Tibial artery (tissue), 4 donors: Measurements from ENCODE around the gene S1PR3.
"Not testable (repeated sequence)": the region's sequence is repeated elsewhere in the genome, so short reads cannot be mapped to it uniquely, and the experiment has no call there.

ENCODE experiments used
- DNase-seq, 2 donors: peaks; one replicate each; pipeline ENCODE4 v3.0.0-alpha.2; 2019
- H3K27ac ChIP-seq, 2 donors: fragments of 200-600 bp; sonication (generic) in 1 of 2; 1 replicate in 1 of 2; 2 replicates in 1 of 2; pipeline ENCODE4 v1.5.1; 2018 to 2019; ENCODE audit warnings: mild to moderate bottlenecking in 1 of 2
- H3K27me3 ChIP-seq, 2 donors: fragments of 200-600 bp; sonication (generic) in 1 of 2; one replicate each; pipeline versions ENCODE4 v1.5.1 to v1.6.0; 2016 to 2019
- H3K36me3 ChIP-seq, 3 donors: fragments of 200-600 bp; sonication (generic) in 2 of 3; one replicate each; pipeline ENCODE4 v1.5.1; 2016 to 2019; ENCODE audit warnings: mild to moderate bottlenecking in 2 of 3
- H3K4me1 ChIP-seq, 4 donors: fragments of 200-600 bp; sonication (generic) in 2 of 4; 1 replicate in 3 of 4; 2 replicates in 1 of 4; pipeline ENCODE4 v1.5.1; 2016 to 2019
- H3K4me3 ChIP-seq, 2 donors: fragments of 200-600 bp; sonication (generic) in 1 of 2; 1 replicate in 1 of 2; 2 replicates in 1 of 2; pipeline ENCODE4 v1.5.1; 2018 to 2019; ENCODE audit warnings: mild to moderate bottlenecking in 2 of 2
- H3K9me3 ChIP-seq, 3 donors: fragments of 200-600 bp; sonication (generic) in 1 of 3; one replicate each; pipeline ENCODE4 v1.5.1; 2016 to 2019
- intact Hi-C: fragments of 100-400 bp; cut with DNase I; formaldehyde crosslinking; loops from one replicate; pipeline ENCODE4 v1.15.0; 2023; ENCODE audit warnings: low total_unique reads
- TF ChIP-seq, protein P1 (sequence below), 2 experiments: fragments of 200-600 bp in 1 of 2; fragments of 450-650 bp in 1 of 2; IDR thresholded peaks; one replicate each; pipeline ENCODE4 v1.5.1; 2017 to 2019; ENCODE audit warnings: antibody characterized with exemption in 2 of 2, mild to moderate bottlenecking in 1 of 2, moderate library complexity in 1 of 2

S1PR3 gene

DNA sequence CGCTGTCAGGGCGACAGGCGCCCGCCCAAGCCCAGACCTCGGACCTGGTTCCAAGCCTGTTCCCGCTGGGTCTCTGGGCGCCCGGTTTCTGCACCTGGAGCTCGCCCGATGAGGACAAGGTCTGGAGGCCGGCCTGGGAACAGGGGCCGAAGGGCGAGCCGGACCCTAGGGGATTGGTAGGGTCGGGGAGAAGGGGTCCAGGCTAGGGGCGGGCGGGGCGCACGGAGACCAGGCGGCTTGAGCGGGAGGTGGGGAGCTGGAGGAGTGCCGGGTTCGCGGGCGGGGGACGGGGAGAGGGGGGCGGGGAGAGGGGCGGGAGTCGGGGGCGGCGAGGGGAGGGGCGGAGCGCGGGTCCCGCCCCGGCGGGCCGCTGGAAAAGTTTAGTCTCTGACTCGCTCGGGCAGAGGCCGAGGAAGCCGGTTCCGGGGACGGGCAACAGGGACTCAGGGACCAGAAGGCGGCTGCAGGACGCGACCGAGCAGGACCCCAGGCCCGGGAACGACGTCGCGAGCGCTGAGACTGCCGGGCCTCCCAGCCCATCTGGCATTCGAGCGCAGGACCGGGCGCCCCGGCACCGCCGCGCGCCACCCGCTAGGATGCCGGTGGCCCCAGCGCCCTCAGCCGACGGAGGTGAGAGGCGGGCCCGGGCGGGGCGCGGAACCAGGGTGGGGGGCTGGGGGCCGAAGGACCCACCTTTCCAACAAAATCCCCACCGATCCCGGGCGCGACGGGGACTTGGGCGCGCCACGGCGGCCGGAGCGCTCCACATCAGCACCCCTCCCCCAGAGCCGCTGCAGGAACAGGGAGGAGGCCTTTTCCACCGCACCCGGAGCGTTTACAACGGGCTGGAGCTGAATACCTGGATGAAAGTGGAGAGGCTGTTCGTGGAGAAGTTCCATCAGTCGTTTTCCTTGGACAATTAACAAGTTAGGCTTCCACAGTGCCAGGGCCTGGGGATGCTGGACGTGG, at the start of gene S1PR3:
S1PR3 (plus strand) TSS at position 403 of the 969 bp plus-strand sequence. CDS start 9,733 bp downstream, outside the sequence.
- peak within 1 kb of the TSS; percentile 96 to 97 for H3K4me3 ChIP-seq
- H3K27me3 ChIP-seq = no peaks in the 10 kb centered on the region
- peaks cover 3 to 7% (median 6%) of the 10 kb centered on the region in 3 donors for H3K36me3 ChIP-seq
- DNase-seq = peak; percentile 43 to 86
- no peaks in the 10 kb centered on the region for H3K9me3 ChIP-seq
- TF ChIP-seq, protein P1, sequence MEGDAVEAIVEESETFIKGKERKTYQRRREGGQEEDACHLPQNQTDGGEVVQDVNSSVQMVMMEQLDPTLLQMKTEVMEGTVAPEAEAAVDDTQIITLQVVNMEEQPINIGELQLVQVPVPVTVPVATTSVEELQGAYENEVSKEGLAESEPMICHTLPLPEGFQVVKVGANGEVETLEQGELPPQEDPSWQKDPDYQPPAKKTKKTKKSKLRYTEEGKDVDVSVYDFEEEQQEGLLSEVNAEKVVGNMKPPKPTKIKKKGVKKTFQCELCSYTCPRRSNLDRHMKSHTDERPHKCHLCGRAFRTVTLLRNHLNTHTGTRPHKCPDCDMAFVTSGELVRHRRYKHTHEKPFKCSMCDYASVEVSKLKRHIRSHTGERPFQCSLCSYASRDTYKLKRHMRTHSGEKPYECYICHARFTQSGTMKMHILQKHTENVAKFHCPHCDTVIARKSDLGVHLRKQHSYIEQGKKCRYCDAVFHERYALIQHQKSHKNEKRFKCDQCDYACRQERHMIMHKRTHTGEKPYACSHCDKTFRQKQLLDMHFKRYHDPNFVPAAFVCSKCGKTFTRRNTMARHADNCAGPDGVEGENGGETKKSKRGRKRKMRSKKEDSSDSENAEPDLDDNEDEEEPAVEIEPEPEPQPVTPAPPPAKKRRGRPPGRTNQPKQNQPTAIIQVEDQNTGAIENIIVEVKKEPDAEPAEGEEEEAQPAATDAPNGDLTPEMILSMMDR (IDR thresholded peaks at IDR 0.05) = no peak
- peaks cover 0 to 57% (median 35%) of the 10 kb centered on the region in 4 donors for H3K4me1 ChIP-seq
- H3K27ac ChIP-seq = peak within 1 kb of the TSS; percentile 89 to 92
- intact Hi-C loops = loop anchor here (10.0 kb wide), 2 partner anchors 177 to 1277 kb away; no protein-coding TSS in a partner anchor

DNA sequence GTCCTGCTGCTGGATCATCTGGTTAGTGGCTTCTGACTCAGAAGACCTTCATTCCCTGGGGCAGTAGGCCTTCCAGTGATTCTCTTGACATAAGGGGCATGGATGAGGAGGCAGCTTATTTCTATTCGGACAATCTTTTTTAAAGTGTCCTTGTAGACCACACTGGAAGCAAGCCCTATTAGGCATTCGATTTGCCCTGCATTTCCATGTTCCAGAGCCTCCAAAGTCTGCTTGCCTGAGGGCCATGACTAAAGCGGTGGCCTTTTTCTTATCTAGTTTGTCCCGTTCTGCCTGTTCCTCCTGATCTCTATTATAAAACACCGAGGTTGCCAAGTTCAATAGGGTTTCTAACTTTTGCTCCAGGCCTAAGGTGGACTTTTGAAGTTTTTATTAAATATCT, 49.7 kb upstream of the S1PR3 start:
- H3K4me3 ChIP-seq, H3K27me3 ChIP-seq, H3K9me3 ChIP-seq, H3K4me1 ChIP-seq, intact Hi-C loops, H3K36me3 ChIP-seq, H3K27ac ChIP-seq, DNase-seq: not testable (repeated sequence)

DNA sequence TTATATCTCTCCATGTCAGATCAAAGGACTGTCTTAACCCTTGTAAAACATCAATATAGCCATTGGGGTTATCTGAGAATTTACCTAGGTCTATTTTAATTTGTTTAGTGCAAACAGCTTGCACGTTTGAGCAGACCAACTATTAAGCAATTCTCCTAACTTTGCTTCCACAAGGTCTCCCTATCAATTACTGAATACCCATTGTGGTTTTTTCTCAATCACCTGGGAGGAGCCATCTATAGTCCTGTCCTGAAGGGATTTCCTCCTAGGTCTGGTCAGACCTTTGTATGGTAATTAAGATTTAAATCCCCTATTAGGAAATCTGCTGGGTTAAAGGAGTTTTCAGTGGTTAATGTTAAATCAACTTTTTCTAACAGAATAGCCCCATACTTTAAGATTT, 48.9 kb upstream of the S1PR3 start:
- TF ChIP-seq, protein P1 (IDR thresholded peaks at IDR 0.05) = no peak
- no peaks in the 10 kb centered on the region for H3K4me1 ChIP-seq
- no peaks in the 10 kb centered on the region for H3K36me3 ChIP-seq
- H3K4me3 ChIP-seq = no peak overlapping the region
- no peaks in the 10 kb centered on the region for H3K27me3 ChIP-seq
- H3K27ac ChIP-seq = no peak overlapping the region
- DNase-seq = no peak
- H3K9me3 ChIP-seq = no peaks in the 10 kb centered on the region
- intact Hi-C loops = no loop called here

DNA sequence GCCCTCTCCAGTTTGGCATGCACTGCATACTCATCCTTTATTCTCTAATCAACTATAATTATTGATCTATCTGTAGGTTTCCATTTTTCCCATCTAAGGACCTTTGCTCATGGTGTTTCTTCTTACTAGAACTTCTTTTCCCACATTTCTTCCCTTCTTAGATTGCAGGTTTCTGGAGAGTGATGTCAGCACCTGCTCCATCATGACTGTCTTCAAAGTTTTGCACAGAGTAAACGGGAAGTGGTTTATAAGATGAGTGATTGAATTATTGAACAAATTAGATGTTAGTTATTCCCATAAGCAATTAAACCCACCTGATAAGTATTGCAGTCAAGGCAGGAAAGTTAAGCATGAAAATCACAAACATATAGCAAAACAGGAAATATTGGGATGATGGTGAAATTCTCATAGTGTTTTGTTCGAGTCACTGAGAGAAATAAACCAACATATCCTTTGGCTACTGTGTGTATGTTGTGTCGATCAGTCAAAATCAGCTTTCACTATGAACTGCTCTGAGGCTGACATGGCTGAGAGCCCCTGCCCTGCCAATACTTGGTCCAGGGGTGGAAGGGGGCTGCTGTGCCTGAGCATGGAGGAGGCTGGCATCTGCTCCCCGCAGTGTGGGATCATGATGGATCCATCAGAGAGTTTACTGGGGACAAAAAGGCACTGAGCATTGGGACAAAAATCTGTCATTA, 45.5 kb upstream of the S1PR3 start:
- TF ChIP-seq, protein P1 (IDR thresholded peaks at IDR 0.05) = no peak
- DNase-seq = no peak
- intact Hi-C loops = no loop called here
- H3K36me3 ChIP-seq = no peaks in the 10 kb centered on the region
- no peak overlapping the region for H3K27ac ChIP-seq
- H3K27me3 ChIP-seq = no peaks in the 10 kb centered on the region
- no peak overlapping the region for H3K4me3 ChIP-seq
- H3K4me1 ChIP-seq = no peaks in the 10 kb centered on the region
- H3K9me3 ChIP-seq = no peaks in the 10 kb centered on the region

DNA sequence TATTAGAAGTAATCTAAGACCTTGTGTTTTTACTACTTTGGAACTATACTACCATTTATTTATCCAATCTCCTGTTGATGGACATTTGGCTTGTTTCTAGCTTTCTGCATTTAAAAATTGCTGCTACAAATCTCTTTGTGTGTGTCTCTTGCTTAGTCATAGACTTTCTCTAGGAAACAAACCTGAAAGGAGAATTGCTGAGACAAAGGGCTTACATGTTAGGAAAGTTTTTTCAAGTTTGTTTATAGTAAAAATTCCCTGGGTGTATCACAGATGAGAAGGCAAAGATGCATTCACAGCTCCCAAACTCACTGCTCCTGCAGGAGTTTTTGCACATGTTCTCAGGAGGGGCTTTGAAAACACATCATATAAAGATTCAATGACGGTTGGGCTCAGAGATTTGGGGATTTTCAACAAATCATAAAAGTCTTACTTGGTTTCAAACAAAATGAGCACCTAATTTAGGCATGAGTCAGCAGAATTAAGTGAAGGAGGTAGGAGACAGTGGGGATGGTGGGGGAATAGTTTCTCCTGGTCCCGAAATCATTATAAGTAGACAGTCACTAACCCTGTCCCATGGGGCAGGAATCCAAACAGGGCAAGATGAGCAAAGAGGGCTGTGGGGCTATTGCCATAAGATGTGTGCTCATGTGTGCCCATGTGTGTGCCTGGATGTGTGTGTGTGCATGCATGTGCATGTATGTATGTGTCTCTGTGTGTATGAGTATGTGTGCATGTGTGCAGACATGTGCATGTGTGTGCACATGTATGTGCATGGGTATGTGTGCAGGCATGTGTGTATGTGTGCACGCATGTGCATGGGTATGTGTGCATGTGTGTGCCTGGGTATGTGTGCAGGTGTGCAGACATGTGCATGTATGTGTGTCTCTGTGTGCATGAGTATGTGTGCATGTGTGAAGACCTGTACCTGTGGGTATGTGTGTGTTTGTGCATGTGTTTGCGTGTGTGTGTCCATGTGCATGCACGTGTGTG, 43.4 kb upstream of the S1PR3 start:
- intact Hi-C loops = no loop called here
- Histone ChIP-seq H3K4me3 (no peak overlapping the region), H3K36me3 (no peaks in the 10 kb centered on the region), H3K9me3 (no peaks in the 10 kb centered on the region), H3K4me1 (no peaks in the 10 kb centered on the region), H3K27me3 (no peaks in the 10 kb centered on the region), H3K27ac (no peak overlapping the region)
- DNase-seq = no peak
- TF ChIP-seq, protein P1 (IDR thresholded peaks at IDR 0.05) = no peak
